K562 (cell line): ENCODE data around the gene HAUS5. TPM values are rescaled to one million over a fixed set of nuclear protein-coding genes. Genes with fewer than 3 reads are reported as not detected.

ENCODE experiments used
- ATAC-seq: fragments of 200-7000 bp; cut with Tn5 transposase; 3 replicates; pipeline ENCODE4 v1.9.1; 2020; ENCODE audit warnings: moderate library complexity
- BruUV-seq: library from RNA; stranded (reverse); fragments of 400-500 nt; replicated peaks from 2 replicates; lab custom pipeline; 2021; lab: Mats Ljungman, UMichigan
- CTCF ChIA-PET: fragments of 300-600 bp; formaldehyde crosslinking; extraction: SDS; loops from one replicate; lab custom pipeline; 2021; ENCODE audit warnings: low intra/inter-chr PET ratio; lab: Yijun Ruan, JAX
- POLR2A ChIA-PET: fragments of 300-600, 350-650 bp; sonication (Branson Sonifier 250); formaldehyde crosslinking; extraction: SDS; loops from one replicate; lab custom pipeline; 2021; ENCODE audit warnings: antibody characterized with exemption, inconsistent platforms; lab: Yijun Ruan, JAX
- DNase-seq, 4 experiments: peaks; one replicate each; pipeline versions ENCODE4 v3.0.0 to v3.0.0-alpha.2; 2011 to 2018; ENCODE audit warnings: low spot score in 3 of 4, mixed read lengths in 3 of 4; ENCODE audit errors: extremely low read depth in 1 of 4
- FAIRE-seq: peaks from 2 replicates; lab custom pipeline; 2011; peaks lifted over from hg19 to GRCh38; lab: Jason Lieb, UNC
- H2AFZ ChIP-seq: 2 replicates; pipeline ENCODE4 v1.6.0; 2011; ENCODE audit warnings: low read depth, low read length, control low read depth, inconsistent platforms
- H3K27ac ChIP-seq: fragments of 200-600 bp; 3 replicates; pipeline ENCODE4 v1.8.0; 2011; ENCODE audit warnings: low read depth, mild to moderate bottlenecking, control low read depth, inconsistent platforms, low read length, moderate library complexity, mixed read lengths; ENCODE audit errors: extremely low read depth
- H3K27me3 ChIP-seq, 2 experiments: fragments of 300-600 bp in 1 of 2; 2 replicates in 1 of 2; 3 replicates in 1 of 2; pipeline versions ENCODE4 v1.6.0 to v1.8.0; 2011; ENCODE audit warnings: inconsistent platforms in 2 of 2, low read length in 2 of 2, mild to moderate bottlenecking in 1 of 2, mixed read lengths in 1 of 2, moderate library complexity in 1 of 2; ENCODE audit not compliant: control insufficient read depth in 2 of 2, insufficient read depth in 2 of 2
- H3K36me3 ChIP-seq: fragments of 300-600 bp; 3 replicates; pipeline ENCODE4 v1.8.0; 2011; ENCODE audit warnings: mild to moderate bottlenecking, low read length, inconsistent platforms; ENCODE audit not compliant: control insufficient read depth, insufficient read depth
- H3K4me1 ChIP-seq, 2 experiments: fragments of 200-600 bp in 1 of 2; replicated peaks in 1 of 2; 2 replicates in 1 of 2; 3 replicates in 1 of 2; pipeline versions ENCODE4 v1.5.1 to v1.8.0; 2011; ENCODE audit warnings: inconsistent platforms in 2 of 2, low read length in 2 of 2, mild to moderate bottlenecking in 1 of 2, mixed read lengths in 1 of 2, moderate library complexity in 1 of 2; ENCODE audit not compliant: control insufficient read depth in 2 of 2, insufficient read depth in 2 of 2
- H3K4me2 ChIP-seq: 2 replicates; pipeline ENCODE4 v1.6.1; 2011; ENCODE audit warnings: low read length, control low read depth, inconsistent platforms, mixed read lengths; ENCODE audit not compliant: insufficient read depth
- H3K4me3 ChIP-seq: fragments of 200-600 bp; sonication (generic), shearing (Covaris generic); 2 replicates; pipeline ENCODE4 v1.5.1; 2016; ENCODE audit warnings: control low read depth, inconsistent platforms
- H3K79me2 ChIP-seq: fragments of 200-600 bp; 3 replicates; pipeline ENCODE4 v1.8.0; 2011; ENCODE audit warnings: low read length, inconsistent platforms; ENCODE audit not compliant: control insufficient read depth, insufficient read depth
- H3K9ac ChIP-seq, 2 experiments: 2 replicates each; pipeline versions ENCODE4 v1.6.0 to v1.6.1; 2011; ENCODE audit warnings: low read depth in 2 of 2, low read length in 2 of 2, control low read depth in 1 of 2, inconsistent platforms in 1 of 2, mild to moderate bottlenecking in 1 of 2, mixed read lengths in 1 of 2; ENCODE audit not compliant: insufficient read depth in 1 of 2
- H3K9me1 ChIP-seq: one replicate; pipeline ENCODE4 v1.6.0; 2011; ENCODE audit warnings: inconsistent platforms, mild to moderate bottlenecking, low read length, moderate library complexity; ENCODE audit not compliant: control insufficient read depth, insufficient read depth
- H3K9me3 ChIP-seq: replicated peaks from 2 replicates; pipeline ENCODE4 v1.5.1; 2011; ENCODE audit warnings: low read depth, low read length, inconsistent platforms; ENCODE audit not compliant: control insufficient read depth, insufficient read depth
- H4K20me1 ChIP-seq: replicated peaks from 2 replicates; pipeline ENCODE4 v1.6.1; 2011; ENCODE audit warnings: low read length, inconsistent platforms, mixed read lengths; ENCODE audit not compliant: control insufficient read depth, insufficient read depth
- CBX3 ChIP-seq, 2 experiments: IDR thresholded peaks; 1 replicate in 1 of 2; 2 replicates in 1 of 2; pipeline ENCODE4 v1.6.1; 2012; ENCODE audit warnings: inconsistent platforms in 2 of 2, low read length in 2 of 2, borderline replicate concordance in 1 of 2, control low read depth in 1 of 2
- DEAF1 ChIP-seq: fragments of 450-650 bp; formaldehyde crosslinking; IDR thresholded peaks from 2 replicates; pipeline ENCODE4 v1.4.0; 2020; ENCODE audit warnings: mild to moderate bottlenecking, moderate library complexity
- E2F8 ChIP-seq: fragments of 450-650 bp; IDR thresholded peaks from 2 replicates; pipeline ENCODE4 v1.7.1; 2018; ENCODE audit warnings: mild to moderate bottlenecking, low read depth; ENCODE audit not compliant: partially characterized antibody
- ETV1 ChIP-seq: fragments of 450-650 bp; conservative IDR thresholded peaks from 2 replicates; pipeline ENCODE4 v1.6.1; 2016; ENCODE audit warnings: missing genetic modification characterization, control low read depth, low read depth, missing compliant biosample characterization
- GTF2B ChIP-seq: IDR thresholded peaks from 2 replicates; pipeline ENCODE4 v1.6.1; 2011; ENCODE audit not compliant: insufficient read length; ENCODE audit errors: extremely low read depth
- MAX ChIP-seq: sonication (generic); formaldehyde crosslinking; IDR thresholded peaks from 2 replicates; pipeline ENCODE4 v1.9.0; 2022; ENCODE audit warnings: mild to moderate bottlenecking, missing genetic modification reagents
- NFIC ChIP-seq: fragments of 450-650 bp; IDR thresholded peaks from 2 replicates; pipeline ENCODE4 v1.6.1; 2017; ENCODE audit warnings: mild to moderate bottlenecking, inconsistent platforms
- RAD51 ChIP-seq: fragments of 450-650 bp; IDR thresholded peaks from 2 replicates; pipeline ENCODE4 v1.7.1; 2016; ENCODE audit warnings: low read depth, mild to moderate bottlenecking, borderline replicate concordance
- SAFB ChIP-seq: fragments of 200-400 bp; formaldehyde crosslinking; IDR thresholded peaks from 2 replicates; pipeline ENCODE4 v1.6.1; 2017; ENCODE audit warnings: low read depth, low read length, borderline replicate concordance
- U2AF1 ChIP-seq: fragments of 200-400 bp; formaldehyde crosslinking; optimal IDR thresholded peaks from 2 replicates; pipeline ENCODE3; 2017; ENCODE audit warnings: mild to moderate bottlenecking, low read depth, low read length, moderate library complexity
- ZBTB26 ChIP-seq: fragments of 450-650 bp; formaldehyde crosslinking; IDR thresholded peaks from 2 replicates; pipeline ENCODE4 v1.4.0; 2022; ENCODE audit warnings: missing genetic modification characterization
- ZFP30 ChIP-seq: fragments of 250-450 bp; sonication (Bioruptor Pico); IDR thresholded peaks from 2 replicates; pipeline ENCODE4 v1.8.0; 2022; ENCODE audit warnings: moderate library complexity, mild to moderate bottlenecking, inconsistent platforms, borderline replicate concordance
- ZNF133 ChIP-seq: fragments of 250-450 bp; sonication (Bioruptor Pico); IDR thresholded peaks from 2 replicates; pipeline ENCODE4 v1.4.0; 2020; ENCODE audit warnings: mild to moderate bottlenecking
- ZNF507 ChIP-seq: conservative IDR thresholded peaks from 2 replicates; pipeline ENCODE4 v1.6.1; 2017; ENCODE audit warnings: missing genetic modification characterization, missing compliant biosample characterization
- WGBS: fragments of 100-300 bp; shearing (Covaris generic); methylation state at CpG from one replicate; pipeline ENCODE4 v1.1.6; 2016; ENCODE audit warnings: low coverage, mixed read lengths; ENCODE audit not compliant: insufficient coverage; ENCODE audit errors: missing lambda C conversion rate; 5-methylcytosine and 5-hydroxymethylcytosine counted together
- in situ Hi-C: fragments of 300-500 bp; cut with MboI; formaldehyde crosslinking; loops from 4 replicates; pipeline ENCODE4 v1.15.0; 2018; ENCODE audit warnings: inconsistent platforms, mixed read lengths
- intact Hi-C: fragments of 100-400 bp; cut with micrococcal nuclease; formaldehyde crosslinking; loops from 2 replicates; pipeline ENCODE4 v1.14.2; 2022
- polyA plus RNA-seq, 8 experiments: library from polyadenylated mRNA; depleted of rRNA in 4 of 8; stranded (reverse) in 5 of 8; unstranded in 3 of 8; fragments of >200 nt; fragmentation: Nextera tagmentation in 2 of 8; fragmentation: Illumina TruSeq in 1 of 8; extraction: Ambion mirVana in 2 of 8; extraction: Trizol in 1 of 8; gene quantifications; 2 replicates each; pipeline versions ENCODE4 v1.2.1 to v1.2.3, GENCODE V29; 2011 to 2014; ENCODE audit warnings: inconsistent platforms in 1 of 8, missing spikeins in 1 of 8
- total RNA-seq, 7 experiments: library from RNA; depleted of rRNA in 6 of 7; stranded (reverse); fragments of >200 nt in 6 of 7; fragmentation: Illumina TruSeq in 2 of 7; extraction: Trizol in 2 of 7; gene quantifications; 2 replicates each; pipeline versions ENCODE4 v1.2.1 to v1.2.3, GENCODE V29; 2011 to 2021; ENCODE audit warnings: low replicate concordance in 1 of 7

The HAUS5 gene
- total and polyA plus RNA-seq, 9 of the 15 experiments (the other 6 are each of a cell fraction or from before 2014, with no cell fraction given), result 3.5 to 41.3 (median 14.2) TPM

- intact Hi-C loops, result loop anchor here (5.0 to 10.0 kb wide), 2 partner anchors 87 to 100 kb away; partner anchors contain the start of genes IGFLR1, LIN37, PSENEN and U2AF1L4
- FAIRE-seq (peak; percentile 84), ATAC-seq (peak; percentile 88), DNase-seq (peak; percentile 91 to 98 (median 94))
- Histone ChIP-seq H3K27ac (peak overlapping the region; percentile 89), H3K9me1 (no peaks in the 10 kb centered on the region), H3K4me3 (peak overlapping the region; percentile 44), H3K4me1 (peaks cover 31 to 53% of the 10 kb centered on the region in 2 experiments), H3K9ac (peak overlapping the region; percentile 80 to 89), H3K36me3 (peaks cover 3% of the 10 kb centered on the region; the same call in 1 of the 3 replicates), H3K79me2 (peaks cover 13% of the 10 kb centered on the region), H3K27me3 (no peaks in the 10 kb centered on the region), H2AFZ (peak overlapping the region; percentile 99), H3K4me2 (peak overlapping the region; percentile 85), H3K9me3 (no peaks in the 10 kb centered on the region), H4K20me1 (0 out of 2 replicates have a peak, but pooled peaks cover 4% of the 10 kb centered on the region)
- BruUV-seq, result no TSS peak
- POLR2A ChIA-PET, result interaction anchor here (0.6 to 3.6 kb wide), 6 partner anchors 11 to 366 kb away, joined by 3 to 14 read pairs (median 4); no protein-coding TSS in a partner anchor
- CTCF ChIA-PET, result no interaction called here
- 1% methylated on average over 49 of the region's 60 CpGs for WGBS
- in situ Hi-C loops, result no loop called here
- no peak for TF ChIP-seq U2AF1
- TF ChIP-seq RAD51, result no peak
- no peak for TF ChIP-seq CBX3 (IDR thresholded peaks at IDR 0.05; ENCODE audit: borderline replicate concordance in 1 of 2, low read length in 2 of 2)
- no peak for TF ChIP-seq NFIC
- TF ChIP-seq ZFP30, result no peak
- no peak for TF ChIP-seq GTF2B
- no peak for TF ChIP-seq E2F8
- no peak for TF ChIP-seq DEAF1 (CRISPR knock-in tag)
- peak; percentile 77 for TF ChIP-seq MAX (CRISPR knock-in tag)
- TF ChIP-seq ZNF133 (CRISPR knock-in tag), result no peak
- no peak for TF ChIP-seq ZBTB26 (CRISPR knock-in tag)
- no peak for TF ChIP-seq SAFB
- no peak for TF ChIP-seq ETV1 (tag)
- no peak for TF ChIP-seq ZNF507
These were observed 31.9 kb downstream of the HAUS5 start for GRCh38 chr19:35644206-35644986.
